GM21717 (cell line): ENCODE results near the gene SDCCAG8.

Experiments used
- ATAC-seq: cut with Tn5 transposase; IDR thresholded peaks from one replicate; pipeline ENCODE4 v1.9.1; 2021; ENCODE audit warnings: mild to moderate bottlenecking, moderate library complexity; ENCODE audit not compliant: unreplicated experiment

SDCCAG8 gene

GRCh38 chr1:243497939-243498681 is 242.3 kb downstream of the SDCCAG8 start:
- no peak for ATAC-seq

GRCh38 chr1:243499248-243499647 is 243.4 kb downstream of the SDCCAG8 start:
- ATAC-seq: no peak

- no peak for ATAC-seq
These were observed 243.9 kb downstream of the SDCCAG8 start for GRCh38 chr1:243499711-243500110.

- ATAC-seq: no peak
These were observed 244.7 kb downstream of the SDCCAG8 start for GRCh38 chr1:243500512-243500911.

- ATAC-seq: no peak
These were observed 245.2 kb downstream of the SDCCAG8 start for GRCh38 chr1:243501002-243501401.

- ATAC-seq: no peak
These were observed 247.3 kb downstream of the SDCCAG8 start for GRCh38 chr1:243503155-243503554.

GRCh38 chr1:243505986-243506689 is 250.3 kb downstream of the SDCCAG8 start:
- peak; percentile 76 for ATAC-seq

- ATAC-seq: no peak
These were observed 251.3 kb downstream of the SDCCAG8 start for GRCh38 chr1:243507001-243507671.

GRCh38 chr1:243507672-243508302 is 251.9 kb downstream of the SDCCAG8 start:
- ATAC-seq: no peak

GRCh38 chr1:243508303-243508713 is 252.5 kb downstream of the SDCCAG8 start:
- peak; percentile 46 for ATAC-seq

GRCh38 chr1:243508943-243509342 is 253.1 kb downstream of the SDCCAG8 start:
- ATAC-seq: no peak

- no peak for ATAC-seq
These were observed 255.1 kb downstream of the SDCCAG8 start for GRCh38 chr1:243510928-243511327.

- no peak for ATAC-seq
These were observed 258.1 kb downstream of the SDCCAG8 start for GRCh38 chr1:243513726-243514491.

- ATAC-seq: no peak
These were observed 259.1 kb downstream of the SDCCAG8 start for GRCh38 chr1:243514927-243515326.

- ATAC-seq: no peak
These were observed 265.0 kb downstream of the SDCCAG8 start for GRCh38 chr1:243520831-243521230.

- ATAC-seq: no peak
These were observed 267.9 kb downstream of the SDCCAG8 start for GRCh38 chr1:243523766-243524165.

GRCh38 chr1:243525085-243525487 is 269.2 kb downstream of the SDCCAG8 start:
- ATAC-seq: no peak

- no peak for ATAC-seq
These were observed 270.3 kb downstream of the SDCCAG8 start for GRCh38 chr1:243526180-243526579.

- ATAC-seq: no peak
These were observed 272.7 kb downstream of the SDCCAG8 start for GRCh38 chr1:243528459-243529121.

GRCh38 chr1:243529512-243529911 is 273.7 kb downstream of the SDCCAG8 start:
- no peak for ATAC-seq
